Ovary (tissue), 9 donors: ENCODE data around the gene PIGBOS1. TPM values are rescaled to one million over a fixed set of nuclear protein-coding genes. Genes with fewer than 3 reads are reported as not detected.
"Not testable (repeated sequence)": the region's sequence is repeated elsewhere in the genome, so short reads cannot be mapped to it uniquely, and the experiment has no call there.

Experiments used
- DNase-seq, 5 donors: peaks; one replicate each; pipeline ENCODE4 v3.0.0-alpha.2; 2019 to 2020
- H3K27ac ChIP-seq, 2 donors: fragments of 200-600 bp; one replicate each; pipeline versions ENCODE4 v1.5.1 to v1.8.0; 2019 to 2022
- H3K27me3 ChIP-seq: fragments of 200-600 bp; one replicate; pipeline ENCODE4 v1.8.0; 2022
- H3K36me3 ChIP-seq: fragments of 200-600 bp; sonication (generic); one replicate; pipeline ENCODE4 v1.5.1; 2019
- H3K4me1 ChIP-seq: one replicate; pipeline ENCODE4 v1.8.1; 2013; ENCODE audit warnings: mild to moderate bottlenecking, moderate library complexity; ENCODE audit not compliant: insufficient read depth
- H3K4me3 ChIP-seq: fragments of 200-600 bp; sonication (generic); one replicate; pipeline ENCODE4 v1.5.1; 2017
- H3K9me3 ChIP-seq, 2 donors: fragments of 200-600 bp in 1 of 2; sonication (generic) in 1 of 2; one replicate each; pipeline versions ENCODE4 v1.5.1 to v1.8.1; 2013 to 2019; ENCODE audit warnings: mild to moderate bottlenecking in 1 of 2, moderate library complexity in 1 of 2
- EP300 ChIP-seq: sonication (generic); formaldehyde crosslinking; IDR thresholded peaks from one replicate; pipeline ENCODE4 v1.6.1; 2017; ENCODE audit warnings: antibody characterized with exemption
- POLR2A ChIP-seq: fragments of 450-650 bp; IDR thresholded peaks from one replicate; pipeline ENCODE4 v1.6.1; 2017; ENCODE audit warnings: antibody characterized with exemption, mild to moderate bottlenecking, moderate library complexity
- WGBS, 3 donors: extraction: QIAGEN DNeasy Blood & Tissue Kit in 1 of 3; methylation state at CpG; one replicate each; pipeline versions ENCODE4 v1.1.5 to v1.1.7; 2013 to 2017; 5-methylcytosine and 5-hydroxymethylcytosine counted together
- intact Hi-C, 4 donors: fragments of 100-400 bp; cut with DNase I; formaldehyde crosslinking; loops; one replicate each; pipeline versions ENCODE4 v1.11.0 to v1.15.1; 2022 to 2023
- polyA plus RNA-seq, 2 donors: library from polyadenylated mRNA; stranded (reverse); fragments of 200-250 nt in 1 of 2; fragments of 350-450 nt in 1 of 2; fragmentation: Illumina TruSeq in 1 of 2; extraction: RNeasy Lipid Tissue Mini Kit (QIAGEN cat#74804) in 1 of 2; gene quantifications; one replicate each; pipeline ENCODE4 v1.2.3, GENCODE V29; 2013 to 2014
- total RNA-seq, 7 donors: library from RNA; depleted of rRNA in 2 of 7; stranded (reverse); fragments of >200 nt in 2 of 7; fragmentation: NEBNext Ultra II Directional in 3 of 7; extraction: Animal tissue kit (Norgen Biotek cat#: 25700) in 3 of 7; gene quantifications; one replicate each; pipeline versions ENCODE4 v1.1.0 to v1.2.4, GENCODE V29; 2016 to 2023
- TF ChIP-seq, protein P1 (sequence below), 3 donors: fragments of 450-650 bp in 2 of 3; fragments of 200-600 bp in 1 of 3; IDR thresholded peaks; one replicate each; pipeline versions ENCODE4 v1.5.1 to v1.8.0; 2016 to 2022; ENCODE audit warnings: antibody characterized with exemption in 3 of 3, mild to moderate bottlenecking in 1 of 3
- donor health status: DM: no; HTN: no; CAD: no; lungs with moderate emphysema.
- donor health status: DM: no; HTN: no; CAD: no.
- donor health status: Bipolar disorder and iron deficiency.
- donor health status: DM: yes; HTN: yes; CAD: no.
- donor health status: DM: no; HTN: no; CAD: no.
- donor health status: DM: yes; HTN: yes; CAD: no.

PIGBOS1 gene
- total and polyA plus RNA-seq, 9 donors, result 7.5 to 19.8 (median 11.5) TPM

DNA sequence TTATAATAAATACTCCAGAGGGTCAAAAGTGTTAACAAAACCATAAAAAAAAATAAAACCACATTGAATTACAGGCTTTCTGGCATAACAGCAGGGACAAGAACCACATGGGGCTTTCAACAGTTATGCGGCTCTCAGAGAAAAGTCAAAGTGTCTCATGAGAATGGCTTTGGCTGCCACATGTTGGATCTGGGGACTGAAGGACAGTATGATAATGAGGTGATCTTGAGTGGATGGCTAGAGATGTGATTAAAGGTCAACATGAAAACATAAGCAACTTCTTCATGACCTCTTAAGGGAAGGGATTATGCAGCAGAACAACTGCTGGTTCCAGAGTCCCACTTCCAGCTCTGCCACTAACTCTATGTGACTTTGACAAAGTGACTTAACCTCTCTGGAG lies 34.5 kb downstream of the PIGBOS1 start:
- TF ChIP-seq, protein P1, sequence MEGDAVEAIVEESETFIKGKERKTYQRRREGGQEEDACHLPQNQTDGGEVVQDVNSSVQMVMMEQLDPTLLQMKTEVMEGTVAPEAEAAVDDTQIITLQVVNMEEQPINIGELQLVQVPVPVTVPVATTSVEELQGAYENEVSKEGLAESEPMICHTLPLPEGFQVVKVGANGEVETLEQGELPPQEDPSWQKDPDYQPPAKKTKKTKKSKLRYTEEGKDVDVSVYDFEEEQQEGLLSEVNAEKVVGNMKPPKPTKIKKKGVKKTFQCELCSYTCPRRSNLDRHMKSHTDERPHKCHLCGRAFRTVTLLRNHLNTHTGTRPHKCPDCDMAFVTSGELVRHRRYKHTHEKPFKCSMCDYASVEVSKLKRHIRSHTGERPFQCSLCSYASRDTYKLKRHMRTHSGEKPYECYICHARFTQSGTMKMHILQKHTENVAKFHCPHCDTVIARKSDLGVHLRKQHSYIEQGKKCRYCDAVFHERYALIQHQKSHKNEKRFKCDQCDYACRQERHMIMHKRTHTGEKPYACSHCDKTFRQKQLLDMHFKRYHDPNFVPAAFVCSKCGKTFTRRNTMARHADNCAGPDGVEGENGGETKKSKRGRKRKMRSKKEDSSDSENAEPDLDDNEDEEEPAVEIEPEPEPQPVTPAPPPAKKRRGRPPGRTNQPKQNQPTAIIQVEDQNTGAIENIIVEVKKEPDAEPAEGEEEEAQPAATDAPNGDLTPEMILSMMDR (IDR thresholded peaks at IDR 0.05), result no peak
- TF ChIP-seq EP300 (no peak), POLR2A (no peak)
- WGBS, 3 donors, result 79 to 95% (median 81%) methylated on average over 1 of the region's 1 CpG
- Histone ChIP-seq H3K36me3 (no peaks in the 10 kb centered on the region), H3K9me3 (no peaks in the 10 kb centered on the region), H3K4me3 (no peak overlapping the region), H3K4me1 (peaks cover 2% of the 10 kb centered on the region), H3K27me3 (no peaks in the 10 kb centered on the region), H3K27ac (no peak overlapping the region)
- intact Hi-C loops, result loop anchor here in 1 of 4 donors (10.0 kb wide), 1 partner anchor 60 kb away; no protein-coding TSS in a partner anchor
- DNase-seq, result no peak

DNA sequence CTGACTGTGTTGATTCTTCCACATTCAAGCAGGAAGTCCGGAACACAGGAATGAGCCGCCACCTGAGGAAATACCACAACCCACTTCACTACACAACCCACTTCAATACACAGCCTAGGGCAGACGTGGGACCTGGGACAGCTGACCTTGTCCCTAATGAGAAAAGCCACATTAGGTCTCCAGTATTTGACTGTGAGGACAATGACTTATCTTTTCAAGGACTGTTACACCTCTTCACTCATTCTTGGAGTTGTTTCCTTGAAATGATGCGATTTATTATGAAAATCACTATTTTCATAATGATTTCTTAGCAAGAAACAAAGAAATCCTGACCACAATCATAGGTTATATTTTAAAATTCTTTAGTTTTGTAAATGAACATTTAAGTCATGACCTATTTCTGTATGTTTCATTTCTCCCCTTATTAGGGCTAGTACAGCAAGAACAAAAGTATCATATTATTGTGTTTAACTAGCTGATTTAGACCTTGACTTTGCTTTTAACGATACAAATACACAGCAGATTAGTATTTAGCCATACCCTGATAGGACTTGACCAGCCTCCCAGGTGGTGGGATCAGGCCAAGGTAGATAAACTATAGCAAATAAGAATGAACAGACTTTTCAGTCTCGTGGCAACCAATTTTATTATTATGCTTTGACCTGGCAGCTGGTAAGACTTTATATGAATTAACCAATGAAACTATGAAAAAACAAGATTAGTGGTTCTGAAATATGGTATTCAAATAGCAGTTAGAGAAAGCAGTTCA lies 35.4 kb downstream of the PIGBOS1 start:
- DNase-seq, result no peak
- Histone ChIP-seq H3K4me1 (no peaks in the 10 kb centered on the region), H3K4me3 (no peak overlapping the region), H3K9me3 (no peaks in the 10 kb centered on the region), H3K36me3 (no peaks in the 10 kb centered on the region), H3K27me3 (no peaks in the 10 kb centered on the region), H3K27ac (no peak overlapping the region)
- intact Hi-C loops, result loop anchor here in 1 of 4 donors (10.0 kb wide), 1 partner anchor 59 kb away; no protein-coding TSS in a partner anchor
- WGBS, 3 donors, result 58 to 68% (median 60%) methylated on average over 6 of the region's 6 CpGs
- TF ChIP-seq, protein P1 (IDR thresholded peaks at IDR 0.05), result no peak
- no peak for TF ChIP-seq EP300
- no peak for TF ChIP-seq POLR2A

DNA sequence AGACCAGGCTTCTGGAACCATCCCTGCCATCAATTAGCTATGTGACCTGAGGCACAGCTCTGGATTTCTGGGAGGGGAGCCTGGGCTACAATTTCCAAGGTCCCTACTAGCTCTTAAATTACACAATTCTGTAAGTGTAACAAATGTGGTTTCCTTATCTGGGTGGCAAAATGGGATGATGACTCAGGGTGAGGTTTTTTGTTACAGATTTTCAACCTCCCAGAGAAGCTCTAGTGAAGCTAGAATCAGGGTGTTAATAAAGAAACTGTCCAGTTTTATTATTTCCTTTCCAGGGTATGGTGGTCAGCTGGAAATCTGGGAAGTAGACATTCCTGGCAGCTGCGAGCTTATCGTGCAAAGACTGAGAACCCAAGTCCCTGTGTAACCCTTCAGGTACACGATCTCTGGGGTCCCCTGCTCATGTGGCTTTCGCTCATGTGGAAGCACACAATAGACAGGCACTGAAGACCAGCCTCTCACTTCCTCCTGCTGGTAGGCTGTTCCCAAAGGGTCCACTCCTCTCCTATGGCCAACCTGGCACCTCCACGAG lies 36.6 kb downstream of the PIGBOS1 start:
- TF ChIP-seq, protein P1 (IDR thresholded peaks at IDR 0.05), result no peak
- TF ChIP-seq EP300 (no peak), POLR2A (no peak)
- Histone ChIP-seq H3K27ac (no peak overlapping the region), H3K4me1 (no peaks in the 10 kb centered on the region), H3K9me3 (no peaks in the 10 kb centered on the region), H3K27me3 (no peaks in the 10 kb centered on the region), H3K36me3 (no peaks in the 10 kb centered on the region), H3K4me3 (no peak overlapping the region)
- 55 to 63% (median 63%) methylated on average over 5 of the region's 5 CpGs for WGBS, 3 donors
- DNase-seq, result no peak
- intact Hi-C loops, result loop anchor here in 1 of 4 donors (10.0 kb wide), 1 partner anchor 58 kb away; no protein-coding TSS in a partner anchor

DNA sequence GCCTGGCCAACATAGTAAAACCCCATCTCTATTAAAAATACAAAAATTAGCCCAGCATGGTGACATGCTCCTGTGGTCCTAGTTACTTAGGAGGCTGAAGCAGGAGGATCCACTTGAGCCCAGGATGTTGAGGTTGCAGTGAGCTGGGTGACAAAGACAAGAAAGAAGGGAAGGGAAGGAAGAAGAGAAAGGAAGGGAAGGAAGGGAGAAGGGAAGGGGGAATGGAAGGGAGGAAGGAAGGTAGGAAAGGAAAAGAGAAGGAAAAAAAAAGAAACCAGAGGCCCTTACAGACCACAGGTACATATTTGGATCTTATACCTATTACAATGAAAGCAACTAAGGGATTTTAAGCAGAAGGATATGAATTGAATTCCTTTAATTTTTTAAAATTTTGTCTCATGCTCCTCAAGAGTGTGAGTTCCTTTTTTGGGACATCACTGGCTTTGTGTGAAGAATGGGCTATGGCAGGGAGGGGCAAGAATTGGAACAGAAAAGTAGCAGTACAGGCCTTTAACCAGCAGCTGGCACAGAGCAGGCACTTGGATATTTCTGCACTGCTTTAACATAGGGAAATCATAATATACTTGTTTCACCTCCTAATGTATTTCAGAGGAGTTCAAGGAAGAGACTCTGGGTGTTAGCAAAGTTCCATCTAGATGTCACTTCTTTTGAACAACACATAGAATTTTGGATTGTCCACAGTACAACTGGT lies 37.2 kb downstream of the PIGBOS1 start:
- intact Hi-C loops, result loop anchor here in 1 of 4 donors (10.0 kb wide), 1 partner anchor 57 kb away; no protein-coding TSS in a partner anchor
- Histone ChIP-seq H3K27ac (no peak overlapping the region), H3K4me1 (no peaks in the 10 kb centered on the region), H3K4me3 (no peak overlapping the region), H3K36me3 (no peaks in the 10 kb centered on the region), H3K27me3 (no peaks in the 10 kb centered on the region), H3K9me3 (no peaks in the 10 kb centered on the region)
- TF ChIP-seq EP300 (no peak), POLR2A (no peak)
- TF ChIP-seq, protein P1 (IDR thresholded peaks at IDR 0.05), result no peak
- DNase-seq, result no peak

DNA sequence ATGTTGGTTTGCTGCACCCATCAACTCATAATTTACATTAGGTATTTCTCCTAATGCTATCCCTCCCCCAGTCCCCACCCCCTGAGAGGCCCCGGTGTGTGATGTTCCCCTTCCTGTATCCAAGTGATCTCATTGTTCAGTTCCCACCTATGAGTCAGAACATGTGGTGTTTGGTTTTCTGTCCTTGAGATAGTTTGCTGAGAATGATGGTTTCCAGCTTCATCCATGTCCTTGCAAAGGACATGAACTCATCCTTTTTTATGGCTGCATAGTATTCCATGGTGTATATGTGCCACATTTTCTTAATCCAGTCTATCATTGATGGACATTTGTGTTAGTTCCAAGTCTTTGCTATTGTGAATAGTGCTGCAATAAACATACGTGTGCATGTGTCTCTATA lies 38.3 kb downstream of the PIGBOS1 start:
- H3K36me3 ChIP-seq, H3K4me3 ChIP-seq, H3K9me3 ChIP-seq, H3K27ac ChIP-seq, H3K27me3 ChIP-seq, DNase-seq, H3K4me1 ChIP-seq: not testable (repeated sequence)
- intact Hi-C loops, result loop anchor here in 1 of 4 donors (10.0 kb wide), 1 partner anchor 56 kb away; no protein-coding TSS in a partner anchor
- WGBS, 3 donors, result 77 to 85% (median 80%) methylated on average over 2 of the region's 2 CpGs
